Activated CD8-positive, alpha-beta T cell treated with anti-CD3 and anti-CD28 coated beads for 36 hours (primary cell): ENCODE measurements around the gene PPP3R2. TPM values are rescaled to one million over a fixed set of nuclear protein-coding genes. Genes with fewer than 3 reads are reported as not detected.

Experiments used
- ATAC-seq: fragments of 200-7000 bp; cut with Tn5 transposase; one replicate; pipeline ENCODE4 v1.10.0; 2021; ENCODE audit warnings: mild to moderate bottlenecking, moderate library complexity
- CTCF ChIA-PET: fragments of 350-600 bp; sonication (Branson Sonifier 250); formaldehyde crosslinking; loops from one replicate; lab custom pipeline; 2021; ENCODE audit warnings: antibody characterized with exemption; lab: Charles Lee
- POLR2A ChIA-PET: fragments of 350-600 bp; sonication (Branson Sonifier 250); formaldehyde crosslinking; loops from one replicate; lab custom pipeline; 2021; ENCODE audit warnings: antibody characterized with exemption; lab: Charles Lee
- DNase-seq: peaks from one replicate; pipeline ENCODE4 v3.0.0-alpha.2; 2020
- H3K27ac Mint-ChIP-seq: one replicate; pipeline ENCODE4 v1.8.0; 2021; ENCODE audit warnings: mild to moderate bottlenecking, mixed read lengths
- H3K27me3 Mint-ChIP-seq: one replicate; pipeline ENCODE4 v1.8.0; 2021; ENCODE audit warnings: mixed read lengths
- H3K36me3 Mint-ChIP-seq: one replicate; pipeline ENCODE4 v1.8.0; 2021; ENCODE audit warnings: low read depth, mixed read lengths
- H3K4me1 Mint-ChIP-seq: one replicate; pipeline ENCODE4 v1.8.0; 2021; ENCODE audit warnings: low read depth, mixed read lengths
- H3K4me3 Mint-ChIP-seq: one replicate; pipeline ENCODE4 v1.8.0; 2021; ENCODE audit warnings: mild to moderate bottlenecking, moderate library complexity, mixed read lengths
- H3K9me3 Mint-ChIP-seq: one replicate; pipeline ENCODE4 v1.8.0; 2021; ENCODE audit warnings: mixed read lengths
- CTCF ChIP-seq: fragments of 200-600 bp; IDR thresholded peaks from one replicate; pipeline ENCODE4 v1.8.0; 2022; ENCODE audit warnings: antibody characterized with exemption, mild to moderate bottlenecking
- intact Hi-C: fragments of 100-400 bp; cut with micrococcal nuclease; formaldehyde crosslinking; loops from one replicate; pipeline ENCODE4 v1.10.0; 2022
- total RNA-seq, 2 experiments: library from RNA; stranded (reverse); gene quantifications; one replicate each; pipeline ENCODE4 v1.2.3, GENCODE V29; 2021

PPP3R2 gene
- total RNA-seq, 2 experiments from 2014 or later, result not detected

GRCh38 chr9:101572316-101572715 lies 22.5 kb downstream of the PPP3R2 start:
- Mint-ChIP-seq H3K4me1 (peaks cover 67% of the 10 kb centered on the region), H3K4me3 (no peak overlapping the region), H3K36me3 (peaks cover 23% of the 10 kb centered on the region), H3K27me3 (no peaks in the 10 kb centered on the region), H3K27ac (peak overlapping the region; percentile 70), H3K9me3 (no peaks in the 10 kb centered on the region)
- DNase-seq, result no peak
- POLR2A ChIA-PET, result interaction anchor here (1.5 kb wide), 1 partner anchor 38 kb away, joined by 5 read pairs; the partner anchor contains the start of gene RNF20
- no peak for TF ChIP-seq CTCF
- intact Hi-C loops, result no loop called here
- CTCF ChIA-PET, result interaction anchor here (0.6 to 1.3 kb wide), 2 partner anchors 29 to 42 kb away, joined by 3 to 4 read pairs; no protein-coding TSS in a partner anchor
- ATAC-seq, result peak; percentile 54

- no peak for TF ChIP-seq CTCF
- Mint-ChIP-seq H3K36me3 (peaks cover 28% of the 10 kb centered on the region), H3K9me3 (no peaks in the 10 kb centered on the region), H3K4me3 (no peak overlapping the region), H3K27ac (peak overlapping the region; percentile 84), H3K27me3 (no peaks in the 10 kb centered on the region), H3K4me1 (peaks cover 72% of the 10 kb centered on the region)
- intact Hi-C loops, result no loop called here
- ChIA-PET CTCF (interaction anchor here (0.6 to 1.3 kb wide), 3 partner anchors 30 to 41 kb away, joined by 3 to 4 read pairs (median 3); no protein-coding TSS in a partner anchor), POLR2A (interaction anchor here (0.6 to 1.8 kb wide), 3 partner anchors 9 to 131 kb away, joined by 3 to 5 read pairs (median 3); no protein-coding TSS in a partner anchor)
- no peak for DNase-seq
- ATAC-seq, result no peak
Measured at GRCh38 chr9:101571114-101571513, 23.7 kb downstream of the PPP3R2 start.

GRCh38 chr9:101569741-101570501 lies 24.8 kb downstream of the PPP3R2 start:
- Mint-ChIP-seq H3K27me3 (no peaks in the 10 kb centered on the region), H3K4me3 (no peak overlapping the region), H3K36me3 (peaks cover 37% of the 10 kb centered on the region), H3K4me1 (peaks cover 72% of the 10 kb centered on the region), H3K27ac (peak overlapping the region; percentile 84), H3K9me3 (no peaks in the 10 kb centered on the region)
- ATAC-seq, result peak; percentile 54
- intact Hi-C loops, result no loop called here
- ChIA-PET CTCF (no interaction called here), POLR2A (interaction anchor here (1.8 kb wide), 1 partner anchor 10 kb away, joined by 5 read pairs; no protein-coding TSS in a partner anchor)
- no peak for TF ChIP-seq CTCF
- DNase-seq, result no peak

GRCh38 chr9:101567725-101568350 lies 26.9 kb downstream of the PPP3R2 start:
- ChIA-PET CTCF (interaction anchor here (0.7 to 2.4 kb wide), 8 partner anchors 9 to 179 kb away, joined by 3 to 6 read pairs (median 4); partner anchors contain the start of gene RNF20), POLR2A (no interaction called here)
- Mint-ChIP-seq H3K9me3 (no peaks in the 10 kb centered on the region), H3K27ac (no peak overlapping the region), H3K4me1 (peaks cover 56% of the 10 kb centered on the region), H3K4me3 (no peak overlapping the region), H3K36me3 (peaks cover 46% of the 10 kb centered on the region), H3K27me3 (no peaks in the 10 kb centered on the region)
- no peak for DNase-seq
- intact Hi-C loops, result no loop called here
- ATAC-seq, result no peak
- TF ChIP-seq CTCF, result peak; percentile 8
